Measurements from ENCODE around the gene VSIG10.
"Not testable (repeated sequence)": the region's sequence is repeated elsewhere in the genome, so short reads cannot be mapped to it uniquely, and the experiment has no call there.

VSIG10 gene

GRCh38 chr12:118103601-118104382 lies at the start of gene VSIG10:
VSIG10 (minus strand) TSS chr12:118104011; CDS start chr12:118103671, 340 bp downstream.
- no peak for DNase-seq (ENCODE audit: low read depth)

- DNase-seq (ENCODE audit: low read depth) = no peak
Measured at GRCh38 chr12:118151755-118152154, 47.9 kb upstream of the VSIG10 start.

- no peak for DNase-seq (ENCODE audit: low read depth)
Measured at GRCh38 chr12:118150625-118151024, 46.8 kb upstream of the VSIG10 start.

- no peak for DNase-seq (ENCODE audit: low read depth)
Measured at GRCh38 chr12:118148287-118148686, 44.5 kb upstream of the VSIG10 start.

DNA sequence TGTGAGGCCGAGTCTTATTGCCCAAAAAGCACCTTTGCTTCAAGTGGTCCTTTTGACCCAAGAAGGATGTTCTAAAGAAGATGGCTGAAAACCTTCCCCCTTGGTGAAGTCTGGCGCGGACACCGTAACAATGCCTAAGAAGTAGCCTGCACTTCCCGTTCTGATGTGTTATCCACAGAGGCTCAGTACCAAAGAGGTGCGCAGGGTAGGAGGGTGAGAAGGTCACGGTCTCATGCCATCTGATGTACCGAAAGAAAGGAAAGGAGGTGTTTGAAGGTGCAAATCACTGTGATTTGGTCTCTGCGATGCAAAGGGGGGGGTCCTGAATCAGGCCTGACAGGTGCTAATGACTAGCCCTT lies 42.0 kb upstream of the VSIG10 start:
- DNase-seq (ENCODE audit: low read depth) = no peak

DNA sequence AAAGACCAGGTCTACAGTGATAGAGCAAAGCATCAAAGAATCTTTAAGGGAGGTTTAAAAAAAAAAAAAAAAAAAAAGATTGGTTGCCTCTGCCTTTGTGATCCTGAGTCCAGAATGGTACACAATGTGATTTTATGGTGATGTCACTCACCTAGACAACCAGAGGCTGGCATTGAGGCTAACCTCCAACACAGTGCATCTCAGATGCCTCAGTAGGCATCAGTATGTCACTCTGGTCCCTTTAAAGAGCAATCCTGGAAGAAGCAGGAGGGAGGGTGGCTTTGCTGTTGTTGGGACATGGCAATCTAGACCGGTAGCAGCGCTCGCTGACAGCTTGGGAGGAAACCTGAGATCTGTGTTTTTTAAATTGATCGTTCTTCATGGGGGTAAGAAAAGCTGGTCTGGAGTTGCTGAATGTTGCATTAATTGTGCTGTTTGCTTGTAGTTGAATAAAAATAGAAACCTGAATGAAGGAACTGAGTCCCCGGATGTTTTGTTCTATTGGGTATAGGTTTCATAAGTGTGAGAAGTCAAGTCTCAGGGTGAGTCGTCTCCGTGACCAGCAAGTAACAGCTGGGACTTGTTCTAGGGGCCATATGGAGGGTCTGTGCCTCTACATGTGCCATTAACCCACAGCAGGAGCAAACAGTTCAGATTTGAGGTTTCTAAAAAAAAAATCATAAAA lies 41.4 kb upstream of the VSIG10 start:
- no peak for DNase-seq (ENCODE audit: low read depth)

DNA sequence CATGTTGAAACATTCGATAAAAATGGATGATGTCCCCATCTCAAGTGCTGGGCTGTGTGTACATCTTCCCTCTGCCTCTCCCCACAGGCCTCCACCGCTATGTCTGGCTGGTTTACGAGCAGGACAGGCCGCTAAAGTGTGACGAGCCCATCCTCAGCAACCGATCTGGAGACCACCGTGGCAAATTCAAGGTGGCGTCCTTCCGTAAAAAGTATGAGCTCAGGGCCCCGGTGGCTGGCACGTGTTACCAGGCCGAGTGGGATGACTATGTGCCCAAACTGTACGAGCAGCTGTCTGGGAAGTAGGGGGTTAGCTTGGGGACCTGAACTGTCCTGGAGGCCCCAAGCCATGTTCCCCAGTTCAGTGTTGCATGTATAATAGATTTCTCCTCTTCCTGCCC lies 40.7 kb upstream of the VSIG10 start:
- DNase-seq (ENCODE audit: low read depth) = no peak

GRCh38 chr12:118140825-118141224 lies 37.0 kb upstream of the VSIG10 start:
- no peak for DNase-seq (ENCODE audit: low read depth)

DNA sequence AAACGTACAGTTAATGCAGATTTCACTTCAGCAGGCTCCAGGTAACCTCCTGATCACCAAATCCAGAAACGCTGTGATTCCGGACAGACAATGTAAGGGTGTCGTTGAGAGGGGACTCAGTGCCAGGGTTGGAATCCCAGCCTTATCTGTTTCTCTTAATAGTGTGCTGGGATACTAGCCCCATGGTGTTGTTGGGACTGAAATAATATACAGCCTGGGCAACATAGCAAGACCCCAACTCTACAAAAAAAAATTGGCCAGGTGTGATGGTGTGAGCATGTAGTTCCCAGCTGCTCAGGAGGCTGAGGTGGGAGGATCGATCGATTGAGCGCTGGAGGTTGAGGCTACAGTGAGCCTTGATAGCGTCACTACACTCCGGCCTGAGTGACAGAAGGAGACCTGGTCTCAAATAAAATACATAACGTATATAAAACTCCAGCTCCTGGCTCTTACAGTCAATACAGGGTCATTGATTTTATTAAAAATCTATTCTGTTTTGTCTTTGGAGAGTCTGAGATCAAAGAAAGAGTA lies 33.4 kb upstream of the VSIG10 start:
- no peak for DNase-seq (ENCODE audit: low read depth)

DNA sequence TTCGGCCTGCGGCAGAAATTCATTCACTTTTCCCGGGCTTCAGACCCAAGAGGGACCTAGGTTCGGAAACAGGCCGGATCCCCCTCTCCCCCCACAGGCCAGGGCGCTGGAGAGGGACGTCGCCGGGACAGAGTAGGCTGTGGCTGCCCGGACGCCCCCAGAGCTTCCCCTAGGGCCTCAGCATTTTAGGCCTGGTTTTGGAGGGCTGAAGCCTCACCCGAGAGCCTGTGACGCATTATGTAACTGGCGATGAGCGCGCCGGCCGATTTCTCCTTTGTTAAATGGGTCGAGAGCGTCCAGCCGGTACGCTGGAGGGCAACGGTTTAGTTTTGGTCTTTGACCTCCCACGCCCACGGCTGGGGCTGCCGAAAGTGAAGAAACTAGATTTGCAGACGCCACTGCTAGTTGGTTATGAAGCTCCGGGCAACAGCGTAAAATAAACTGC lies 32.8 kb upstream of the VSIG10 start:
- DNase-seq (ENCODE audit: low read depth) = no peak

GRCh38 chr12:118135788-118136558 lies 32.2 kb upstream of the VSIG10 start, which contains the start of gene PEBP1:
PEBP1 (plus strand) TSS chr12:118136124; CDS start chr12:118136210, 86 bp downstream.
- DNase-seq (ENCODE audit: low read depth) = peak; percentile 87

- not testable (repeated sequence) for DNase-seq (ENCODE audit: low read depth)
Measured at GRCh38 chr12:118129436-118129835, 25.6 kb upstream of the VSIG10 start.

DNA sequence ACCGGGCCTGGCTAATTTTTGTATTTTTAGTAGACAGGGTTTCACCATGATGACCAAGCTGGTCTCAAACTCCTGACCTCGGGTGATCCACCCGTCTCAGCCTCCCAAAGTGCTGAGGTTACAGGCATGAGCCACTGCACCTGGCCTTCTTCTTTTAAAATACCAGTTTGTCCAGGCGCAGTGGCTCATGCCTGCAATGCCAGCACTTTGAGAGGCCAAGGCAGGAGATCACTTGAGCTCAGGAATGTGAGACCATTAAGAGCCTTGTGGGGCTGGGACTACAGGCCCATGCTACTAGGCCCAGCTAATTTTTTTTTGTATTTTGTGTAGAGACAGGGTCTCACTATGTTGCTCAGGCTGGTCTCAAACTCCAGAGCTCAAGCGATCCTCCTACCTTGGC lies 24.1 kb upstream of the VSIG10 start:
- DNase-seq (ENCODE audit: low read depth) = no peak

DNA sequence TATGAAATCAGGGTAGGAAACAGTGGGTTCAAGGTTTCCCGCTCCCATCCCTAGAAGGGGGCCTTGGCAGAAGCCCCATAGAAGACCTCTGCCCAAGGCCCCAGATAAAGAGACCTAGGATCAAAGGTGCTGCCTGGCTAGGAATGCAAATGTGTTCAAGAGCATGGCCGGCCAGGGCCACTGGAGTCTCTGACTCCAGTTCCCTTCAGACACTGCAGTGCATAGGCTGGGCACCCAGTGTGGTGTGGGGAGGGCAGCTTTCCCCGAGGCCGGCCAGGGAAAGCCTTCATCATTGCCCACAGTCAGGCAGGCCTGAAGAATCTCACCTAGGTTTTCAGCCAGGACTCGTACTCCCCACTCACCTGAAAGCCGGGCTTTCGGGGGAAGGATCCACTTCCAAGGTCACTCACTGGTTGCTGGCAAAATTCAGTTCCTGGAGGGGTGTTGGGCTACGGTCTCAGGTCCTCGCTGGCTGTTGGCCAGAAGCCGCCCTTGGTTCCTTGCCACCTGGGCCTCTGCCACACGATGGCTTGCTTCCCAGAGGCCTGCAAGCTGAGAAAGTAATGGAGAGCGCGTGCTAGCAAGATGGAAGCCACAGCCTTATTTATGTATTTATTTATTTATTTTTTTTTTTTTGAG lies 22.4 kb upstream of the VSIG10 start:
- no peak for DNase-seq (ENCODE audit: low read depth)

GRCh38 chr12:118125743-118126118 lies 21.9 kb upstream of the VSIG10 start:
- no peak for DNase-seq (ENCODE audit: low read depth)

DNA sequence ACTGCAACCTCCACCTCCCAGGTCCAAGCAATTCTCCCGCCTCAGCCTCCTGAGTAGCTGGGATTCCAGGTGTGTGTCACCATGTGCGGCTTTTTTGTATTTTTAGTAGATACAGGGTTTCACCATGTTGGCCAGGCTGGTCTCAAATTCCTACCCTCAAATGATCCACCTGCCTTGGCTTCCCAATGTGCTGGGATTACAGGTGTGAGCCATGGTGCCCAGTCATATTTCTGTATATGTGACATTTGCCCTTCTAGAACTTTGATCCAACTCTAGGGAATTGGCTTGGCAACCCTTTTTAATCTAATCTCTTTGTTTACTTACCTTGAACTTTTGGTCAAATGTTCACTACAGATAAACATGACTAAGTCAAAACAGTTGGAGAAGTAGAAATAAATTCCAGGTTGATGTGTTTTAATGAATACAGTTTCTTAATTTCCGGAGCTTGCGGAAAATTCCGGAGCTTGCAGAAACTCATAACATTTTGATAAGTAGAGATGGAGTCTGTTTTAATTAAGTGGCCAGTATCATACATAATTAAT lies 20.6 kb upstream of the VSIG10 start:
- DNase-seq (ENCODE audit: low read depth) = no peak

GRCh38 chr12:118122264-118122663 lies 18.5 kb upstream of the VSIG10 start:
- no peak for DNase-seq (ENCODE audit: low read depth)

DNA sequence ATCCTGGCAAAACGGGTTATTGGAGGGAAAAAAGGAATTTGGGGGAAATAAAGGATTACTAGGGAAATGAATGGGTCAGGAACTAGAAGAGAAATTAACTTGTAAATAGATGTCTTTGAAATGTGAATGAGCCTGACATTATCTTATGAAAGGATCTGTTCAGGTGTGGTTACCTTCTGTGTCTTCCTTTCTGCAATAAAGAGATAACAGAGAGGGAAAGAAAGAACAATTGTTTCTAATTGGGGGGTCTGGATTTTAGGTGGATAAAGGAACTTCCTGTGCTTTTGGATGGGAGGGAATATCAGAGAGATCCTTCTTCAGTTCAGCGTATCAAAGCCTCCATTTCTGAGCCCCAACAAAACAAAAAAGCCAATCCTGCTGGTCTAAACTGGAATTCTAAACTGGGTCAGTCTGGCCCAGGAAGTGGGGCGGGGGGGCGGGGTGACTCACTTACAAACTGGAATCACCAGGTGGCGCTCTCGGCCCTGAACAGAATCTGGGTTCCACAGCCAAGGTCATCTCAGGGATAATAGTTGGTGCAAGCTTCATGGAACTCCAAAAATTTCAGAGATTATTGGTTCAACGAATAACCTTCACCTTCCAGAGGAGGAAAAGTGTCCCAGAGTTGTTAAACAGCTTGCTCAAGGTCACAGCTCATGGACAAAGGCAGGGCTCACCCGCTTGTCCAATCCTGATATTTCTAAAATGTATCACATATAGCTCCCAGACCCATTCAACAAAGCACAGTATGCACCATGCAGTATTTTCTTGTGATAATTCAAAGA lies 17.0 kb upstream of the VSIG10 start:
- peak; percentile 49 for DNase-seq (ENCODE audit: low read depth)

DNA sequence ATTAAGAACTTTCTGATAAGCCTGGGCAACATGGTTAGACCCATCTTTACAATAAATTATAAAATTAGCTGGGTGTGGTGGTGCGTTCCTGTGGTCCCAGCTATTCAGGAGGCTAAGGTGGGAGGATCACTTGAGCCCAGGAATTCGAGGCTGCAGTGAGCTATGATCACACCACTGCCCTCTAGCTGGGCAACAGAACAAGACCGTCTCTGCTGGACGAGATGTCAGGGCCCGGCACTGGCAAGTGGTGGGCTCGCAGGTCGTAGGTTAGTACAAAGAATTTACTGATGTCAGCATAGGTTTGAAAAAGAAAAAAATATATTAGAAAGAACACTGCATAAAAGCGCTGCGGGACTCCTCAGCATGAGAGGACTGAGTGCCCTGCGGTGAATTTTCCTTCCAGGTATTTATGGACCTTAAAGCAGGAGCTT lies 15.7 kb upstream of the VSIG10 start:
- no peak for DNase-seq (ENCODE audit: low read depth)

DNA sequence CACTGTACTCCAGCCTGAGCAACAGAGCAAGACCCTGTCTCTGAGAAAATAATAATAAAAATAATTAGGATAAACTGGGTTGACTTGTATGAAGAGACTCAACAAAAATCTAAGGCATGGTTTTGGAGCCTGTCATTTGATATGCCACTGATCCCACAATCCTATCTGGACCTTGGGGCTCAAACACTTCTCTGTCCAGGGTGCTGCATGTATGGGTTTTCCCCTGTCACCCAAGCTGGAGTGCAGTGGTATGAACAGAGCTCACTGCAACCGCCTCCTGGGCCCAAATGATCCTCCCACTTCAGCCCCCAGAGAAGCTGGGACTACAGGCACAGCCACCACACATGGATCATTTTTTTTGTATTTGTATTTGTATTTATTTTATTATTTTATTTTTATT lies 5.3 kb upstream of the VSIG10 start:
- no peak for DNase-seq (ENCODE audit: low read depth)

GRCh38 chr12:118107694-118108093 lies 3.9 kb upstream of the VSIG10 start:
- DNase-seq (ENCODE audit: low read depth) = no peak

Measured in stimulated activated CD8-positive, alpha-beta memory T cell treated with anti-CD3 and anti-CD28 coated beads, Interleukin-12 subunit alpha, Interleukin-12 subunit beta, amount 100 ng/mL, for 1 hour (primary cell).